Transverse colon (tissue), 4 donors: ENCODE results near the gene PAQR9. TPM values are rescaled to one million over a fixed set of nuclear protein-coding genes. Genes with fewer than 3 reads are reported as not detected.

Experiments
- DNase-seq: peaks from one replicate; pipeline ENCODE4 v3.0.0-alpha.2; 2019
- H3K27ac ChIP-seq, 4 donors: fragments of 200-600 bp; sonication (generic); 2 replicates each; pipeline ENCODE4 v1.5.1; 2016 to 2018; ENCODE audit warnings: inconsistent platforms in 4 of 4
- H3K27me3 ChIP-seq: fragments of 200-600 bp; sonication (generic); 2 replicates; pipeline ENCODE4 v1.5.1; 2017; ENCODE audit warnings: inconsistent platforms
- H3K36me3 ChIP-seq, 4 donors: fragments of 200-600 bp; sonication (generic); 2 replicates each; pipeline ENCODE4 v1.5.1; 2017 to 2019; ENCODE audit warnings: inconsistent platforms in 4 of 4
- H3K4me1 ChIP-seq, 4 donors: fragments of 200-600 bp; sonication (generic); 2 replicates each; pipeline ENCODE4 v1.5.1; 2017 to 2020; ENCODE audit warnings: inconsistent platforms in 4 of 4
- H3K4me3 ChIP-seq, 4 donors: fragments of 200-600 bp; sonication (generic); 1 replicate in 1 of 4; 2 replicates in 3 of 4; pipeline versions ENCODE4 v1.5.1 to v1.6.1; 2017 to 2019; ENCODE audit warnings: inconsistent platforms in 4 of 4
- H3K9me3 ChIP-seq, 2 donors: fragments of 200-600 bp; sonication (generic); 2 replicates each; pipeline ENCODE4 v1.5.1; 2017 to 2019; ENCODE audit warnings: inconsistent platforms in 2 of 2
- EP300 ChIP-seq: sonication (generic); formaldehyde crosslinking; IDR thresholded peaks from one replicate; pipeline ENCODE4 v1.6.1; 2017; ENCODE audit warnings: antibody characterized with exemption, low read depth
- POLR2A ChIP-seq: fragments of 450-650 bp; IDR thresholded peaks from one replicate; pipeline ENCODE4 v1.6.1; 2016; ENCODE audit warnings: antibody characterized with exemption, mild to moderate bottlenecking, moderate library complexity
- POLR2AphosphoS5 ChIP-seq, 3 donors: sonication (generic); formaldehyde crosslinking; IDR thresholded peaks; one replicate each; pipeline ENCODE4 v1.6.1; 2016; ENCODE audit warnings: antibody characterized with exemption in 3 of 3
- WGBS, 2 donors: methylation state at CpG; one replicate each; pipeline ENCODE4 v1.1.5; 2018; ENCODE audit warnings: low coverage in 1 of 2; 5-methylcytosine and 5-hydroxymethylcytosine counted together
- in situ Hi-C, 4 donors: fragments of 200-750 bp; cut with MboI; loops; one replicate each; pipeline versions ENCODE4 v1.15.0 to v1.15.1; 2017; ENCODE audit warnings: low sequenced_read_pairs in 3 of 4, low pct_ligation_motif_present in 1 of 4, low pct_unique_long_range_greater_than_20kb in 1 of 4
- intact Hi-C: fragments of 100-400 bp; cut with DNase I; formaldehyde crosslinking; loops from one replicate; pipeline ENCODE4 v1.15.1; 2023; ENCODE audit warnings: low total_unique reads
- total RNA-seq, 4 donors: library from RNA; depleted of rRNA; stranded (reverse); fragments of >200 nt; gene quantifications; one replicate each; pipeline ENCODE4 v1.1.0, GENCODE V29; 2016
- TF ChIP-seq, protein P1 (sequence below), 5 experiments: fragments of 200-600 bp in 3 of 5; fragments of 450-650 bp in 2 of 5; sonication (generic) in 3 of 5; IDR thresholded peaks; 1 replicate in 2 of 5; 2 replicates in 3 of 5; pipeline ENCODE4 v1.5.1; 2016 to 2017; ENCODE audit warnings: antibody characterized with exemption in 5 of 5, inconsistent platforms in 3 of 5, mild to moderate bottlenecking in 2 of 5, moderate library complexity in 1 of 5

PAQR9 gene
- total RNA-seq, 4 donors from 2014 or later, result not detected

DNA sequence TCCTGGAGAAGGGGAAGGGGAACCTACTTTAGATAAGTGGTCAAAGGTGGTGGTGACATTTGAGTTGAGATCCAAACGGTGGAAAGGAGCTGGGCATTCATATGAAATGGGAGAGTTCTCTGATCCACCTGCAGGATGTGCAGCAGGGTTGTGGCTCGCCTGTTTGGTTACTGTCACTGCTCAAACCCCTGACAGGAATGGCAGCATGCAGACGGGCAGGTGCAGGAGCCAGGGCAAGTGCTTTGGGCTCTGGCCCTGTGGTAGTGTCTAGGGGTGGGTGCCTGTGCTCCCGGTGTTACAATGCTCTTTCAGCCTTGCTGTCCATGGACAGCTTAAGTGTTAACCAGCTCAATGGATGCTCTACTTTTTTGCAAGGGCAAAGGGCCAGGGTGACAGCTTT is 18.5 kb downstream of the PAQR9 start:
- Histone ChIP-seq H3K36me3 (no peaks in the 10 kb centered on the region), H3K4me3 (no peak overlapping the region), H3K9me3 (no peaks in the 10 kb centered on the region), H3K27ac (no peak overlapping the region), H3K27me3 (peaks cover 39% of the 10 kb centered on the region), H3K4me1 (peaks cover 0 to 5% (median 0%) of the 10 kb centered on the region in 4 donors)
- TF ChIP-seq, protein P1, sequence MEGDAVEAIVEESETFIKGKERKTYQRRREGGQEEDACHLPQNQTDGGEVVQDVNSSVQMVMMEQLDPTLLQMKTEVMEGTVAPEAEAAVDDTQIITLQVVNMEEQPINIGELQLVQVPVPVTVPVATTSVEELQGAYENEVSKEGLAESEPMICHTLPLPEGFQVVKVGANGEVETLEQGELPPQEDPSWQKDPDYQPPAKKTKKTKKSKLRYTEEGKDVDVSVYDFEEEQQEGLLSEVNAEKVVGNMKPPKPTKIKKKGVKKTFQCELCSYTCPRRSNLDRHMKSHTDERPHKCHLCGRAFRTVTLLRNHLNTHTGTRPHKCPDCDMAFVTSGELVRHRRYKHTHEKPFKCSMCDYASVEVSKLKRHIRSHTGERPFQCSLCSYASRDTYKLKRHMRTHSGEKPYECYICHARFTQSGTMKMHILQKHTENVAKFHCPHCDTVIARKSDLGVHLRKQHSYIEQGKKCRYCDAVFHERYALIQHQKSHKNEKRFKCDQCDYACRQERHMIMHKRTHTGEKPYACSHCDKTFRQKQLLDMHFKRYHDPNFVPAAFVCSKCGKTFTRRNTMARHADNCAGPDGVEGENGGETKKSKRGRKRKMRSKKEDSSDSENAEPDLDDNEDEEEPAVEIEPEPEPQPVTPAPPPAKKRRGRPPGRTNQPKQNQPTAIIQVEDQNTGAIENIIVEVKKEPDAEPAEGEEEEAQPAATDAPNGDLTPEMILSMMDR (IDR thresholded peaks at IDR 0.05), result no peak
- no peak for TF ChIP-seq EP300
- TF ChIP-seq POLR2A, result no peak
- no peak for TF ChIP-seq POLR2AphosphoS5 (IDR thresholded peaks at IDR 0.05)
- in situ Hi-C loops, result no loop called here
- intact Hi-C loops, result no loop called here
- no peak for DNase-seq
- 76% methylated on average over 4 of the region's 4 CpGs; no CpG with 5 or more reads in 1 of the 2 donors for WGBS, 2 donors

DNA sequence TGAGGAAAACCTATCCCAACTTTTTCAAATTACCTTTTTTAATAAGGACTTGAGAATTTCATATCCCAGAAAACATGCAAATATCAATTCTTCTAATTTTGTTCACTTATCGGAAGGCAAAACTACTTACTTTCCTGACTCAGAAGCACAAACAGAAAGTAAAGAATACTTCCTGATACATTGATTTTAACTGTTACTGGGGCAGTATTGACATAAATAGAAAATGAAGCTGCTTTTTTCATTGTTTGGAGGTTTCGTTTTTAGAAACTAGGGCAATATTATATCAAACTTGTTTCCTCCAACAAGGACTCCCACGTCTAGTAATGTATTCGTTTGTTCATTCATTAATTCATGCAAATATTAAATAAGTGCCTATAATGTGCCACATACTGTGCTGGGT is 19.1 kb downstream of the PAQR9 start:
- in situ Hi-C loops, result no loop called here
- WGBS, 2 donors, result 30 to 38% methylated on average over 3 to 4 of the region's 4 CpGs
- H3K4me1 ChIP-seq, result peaks cover 0 to 5% (median 0%) of the 10 kb centered on the region in 4 donors
- H3K27me3 ChIP-seq, result peaks cover 32% of the 10 kb centered on the region
- TF ChIP-seq POLR2AphosphoS5 (IDR thresholded peaks at IDR 0.05) (no peak), POLR2A (no peak), EP300 (no peak)
- TF ChIP-seq, protein P1 (IDR thresholded peaks at IDR 0.05), result no peak
- no peak overlapping the region for H3K4me3 ChIP-seq
- DNase-seq, result no peak
- no peaks in the 10 kb centered on the region for H3K36me3 ChIP-seq
- no peaks in the 10 kb centered on the region for H3K9me3 ChIP-seq
- intact Hi-C loops, result no loop called here
- no peak overlapping the region for H3K27ac ChIP-seq

DNA sequence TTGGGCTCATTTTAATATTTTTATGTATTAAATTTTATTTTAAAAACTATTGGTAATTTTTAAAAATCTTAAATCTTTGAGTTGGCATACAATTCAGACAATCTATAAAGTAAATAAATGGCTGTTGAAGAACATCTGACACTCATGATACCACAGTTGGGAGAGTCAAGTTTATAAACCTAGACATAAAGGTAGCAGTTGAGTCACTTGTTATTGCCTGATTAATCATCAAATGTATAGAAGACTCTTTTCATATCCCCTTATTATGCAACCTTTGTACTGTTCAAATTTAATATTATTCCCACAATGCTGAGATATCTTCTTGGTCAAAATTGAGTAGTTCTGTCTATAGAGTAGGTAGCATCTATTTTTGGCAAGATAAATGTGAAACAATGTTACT is 19.6 kb downstream of the PAQR9 start:
- in situ Hi-C loops, result no loop called here
- peaks cover 0 to 5% (median 0%) of the 10 kb centered on the region in 4 donors for H3K4me1 ChIP-seq

DNA sequence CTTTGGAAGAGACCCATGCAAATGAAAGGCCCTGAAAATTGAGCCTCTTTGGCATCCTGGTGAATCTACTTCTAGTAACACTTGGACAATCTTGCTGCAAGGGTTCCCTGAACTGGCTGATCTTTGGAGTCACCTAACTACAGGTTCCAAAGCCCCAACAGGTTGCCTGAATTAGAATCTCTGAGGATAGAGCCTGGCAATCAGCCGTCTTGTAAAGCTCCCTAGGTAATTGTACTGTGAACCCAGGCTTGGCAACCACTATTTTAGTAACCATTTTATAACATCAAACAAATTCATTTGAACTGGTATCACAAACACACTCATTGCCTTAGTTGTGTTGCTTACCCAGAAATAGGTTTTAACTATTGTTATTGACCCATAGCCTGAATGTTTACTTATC is 20.1 kb downstream of the PAQR9 start:
- DNase-seq, result no peak
- Histone ChIP-seq H3K27me3 (peaks cover 24% of the 10 kb centered on the region), H3K27ac (no peak overlapping the region), H3K9me3 (no peaks in the 10 kb centered on the region), H3K4me1 (peaks cover 0 to 5% (median 0%) of the 10 kb centered on the region in 4 donors), H3K36me3 (no peaks in the 10 kb centered on the region), H3K4me3 (no peak overlapping the region)
- TF ChIP-seq EP300, result no peak
- TF ChIP-seq POLR2AphosphoS5 (IDR thresholded peaks at IDR 0.05), result no peak
- no peak for TF ChIP-seq POLR2A
- TF ChIP-seq, protein P1 (IDR thresholded peaks at IDR 0.05), result no peak
- intact Hi-C loops, result no loop called here
- in situ Hi-C loops, result no loop called here
- WGBS, 2 donors, result 20 to 53% methylated on average over 1 of the region's 1 CpG

More for the DNA sequence above, 19.6 kb downstream of the PAQR9 start:
- no peaks in the 10 kb centered on the region for H3K9me3 ChIP-seq
- TF ChIP-seq POLR2AphosphoS5 (IDR thresholded peaks at IDR 0.05) (no peak), EP300 (no peak), POLR2A (no peak)
- TF ChIP-seq, protein P1 (IDR thresholded peaks at IDR 0.05), result no peak
- no peak overlapping the region for H3K27ac ChIP-seq
- no peak for DNase-seq
- no peaks in the 10 kb centered on the region for H3K36me3 ChIP-seq
- intact Hi-C loops, result no loop called here
- peaks cover 29% of the 10 kb centered on the region for H3K27me3 ChIP-seq
- H3K4me3 ChIP-seq, result no peak overlapping the region
